SK-N-SH (cell line): ENCODE data around the gene SLC9A7. TPM values are rescaled to one million over a fixed set of nuclear protein-coding genes. Genes with fewer than 3 reads are reported as not detected.

Experiments used
- CTCF ChIA-PET: fragments of 300-600, 350-600 bp; formaldehyde crosslinking; extraction: SDS; loops from one replicate; lab custom pipeline; 2021; lab: Yijun Ruan, JAX
- POLR2A ChIA-PET: fragments of 350-600 bp; sonication (Branson Sonifier 250); formaldehyde crosslinking; extraction: SDS; loops from one replicate; lab custom pipeline; 2020; ENCODE audit warnings: antibody characterized with exemption, inconsistent platforms; lab: Yijun Ruan, JAX
- DNase-seq: peaks from one replicate; pipeline ENCODE4 v3.0.0; 2012
- H2AFZ ChIP-seq: fragments of 200-600 bp; sonication (generic); 2 replicates; pipeline ENCODE4 v1.8.1; 2016; ENCODE audit warnings: antibody characterized with exemption, mild to moderate bottlenecking, low read depth
- H3F3A ChIP-seq: fragments of 200-600 bp; sonication (generic); replicated peaks from 2 replicates; pipeline ENCODE3; 2016; ENCODE audit warnings: antibody characterized with exemption, mild to moderate bottlenecking; ENCODE audit not compliant: insufficient read depth
- H3K27ac ChIP-seq, 2 experiments: fragments of 200-500 bp in 1 of 2; fragments of 200-600 bp in 1 of 2; sonication (Bioruptor generic) in 1 of 2; sonication (generic), shearing (Covaris generic) in 1 of 2; 2 replicates each; pipeline versions ENCODE4 v1.5.1 to v1.6.1; 2014 to 2016; ENCODE audit warnings: low read depth in 2 of 2, inconsistent platforms in 1 of 2, low read length in 1 of 2, mild to moderate bottlenecking in 1 of 2, mixed read lengths in 1 of 2
- H3K27me3 ChIP-seq: fragments of 200-600 bp; sonication (generic), shearing (Covaris generic); 2 replicates; pipeline ENCODE4 v1.6.1; 2016; ENCODE audit warnings: mixed run types; ENCODE audit not compliant: insufficient read depth
- H3K36me3 ChIP-seq, 2 experiments: fragments of 200-500 bp in 1 of 2; fragments of 200-600 bp in 1 of 2; sonication (Bioruptor generic) in 1 of 2; sonication (generic) in 1 of 2; replicated peaks in 1 of 2; 2 replicates each; pipeline versions ENCODE3 to v1.5.1; 2014 to 2016; ENCODE audit warnings: low read length in 1 of 2, mild to moderate bottlenecking in 1 of 2; ENCODE audit not compliant: insufficient read depth in 2 of 2, control insufficient read depth in 1 of 2
- H3K4me1 ChIP-seq, 2 experiments: fragments of 200-500 bp in 1 of 2; fragments of 200-600 bp in 1 of 2; sonication (Bioruptor generic) in 1 of 2; sonication (generic), shearing (Covaris generic) in 1 of 2; 2 replicates each; pipeline versions ENCODE4 v1.5.1 to v1.6.1; 2014 to 2016; ENCODE audit warnings: low read depth in 1 of 2, low read length in 1 of 2, mixed run types in 1 of 2; ENCODE audit not compliant: insufficient read depth in 2 of 2, control insufficient read depth in 1 of 2
- H3K4me2 ChIP-seq: fragments of 200-600 bp; sonication (generic), shearing (Covaris generic); 2 replicates; pipeline ENCODE4 v1.6.1; 2017; ENCODE audit warnings: mixed run types
- H3K4me3 ChIP-seq, 2 experiments: fragments of 200-500 bp in 1 of 2; fragments of 200-600 bp in 1 of 2; sonication (Bioruptor generic) in 1 of 2; sonication (generic), shearing (Covaris generic) in 1 of 2; 2 replicates each; pipeline versions ENCODE4 v1.5.1 to v1.8.1; 2014 to 2016; ENCODE audit warnings: low read depth in 2 of 2, inconsistent platforms in 1 of 2, low read length in 1 of 2, mild to moderate bottlenecking in 1 of 2, mixed read lengths in 1 of 2, moderate library complexity in 1 of 2
- H3K79me2 ChIP-seq: fragments of 200-600 bp; sonication (generic); 2 replicates; pipeline ENCODE4 v1.8.1; 2017; ENCODE audit warnings: mild to moderate bottlenecking; ENCODE audit not compliant: insufficient read depth
- H3K9ac ChIP-seq: fragments of 200-600 bp; sonication (generic); 2 replicates; pipeline ENCODE4 v1.6.1; 2017; ENCODE audit warnings: mixed run types
- H3K9me2 ChIP-seq: fragments of 200-600 bp; sonication (generic); 2 replicates; pipeline ENCODE4 v1.6.1; 2017; ENCODE audit warnings: mixed run types
- H3K9me3 ChIP-seq: fragments of 200-600 bp; sonication (generic); 2 replicates; pipeline ENCODE4 v1.6.1; 2017; ENCODE audit warnings: mixed run types, mild to moderate bottlenecking, moderate library complexity
- H4K20me1 ChIP-seq: fragments of 200-600 bp; sonication (generic); 2 replicates; pipeline ENCODE4 v1.6.1; 2017; ENCODE audit warnings: mild to moderate bottlenecking, mixed run types; ENCODE audit not compliant: insufficient read depth
- CHD2 ChIP-seq: fragments of 150-350 bp; IDR thresholded peaks from 2 replicates; pipeline ENCODE4 v1.6.1; 2018; ENCODE audit warnings: low read length; ENCODE audit not compliant: partially characterized antibody
- FOXJ3 ChIP-seq: sonication (generic); formaldehyde crosslinking; IDR thresholded peaks from 2 replicates; pipeline ENCODE4 v1.5.1; 2020; ENCODE audit warnings: mild to moderate bottlenecking, missing genetic modification reagents
- FOXM1 ChIP-seq: IDR thresholded peaks from 2 replicates; pipeline ENCODE4 v1.4.0; 2012; ENCODE audit warnings: low read depth, mild to moderate bottlenecking
- GATA2 ChIP-seq: sonication (generic); formaldehyde crosslinking; IDR thresholded peaks from 2 replicates; pipeline ENCODE4 v1.5.0; 2020; ENCODE audit warnings: mild to moderate bottlenecking, missing genetic modification reagents
- JUND ChIP-seq: IDR thresholded peaks from 2 replicates; pipeline ENCODE4 v1.4.0; 2012
- RAD21 ChIP-seq: IDR thresholded peaks from 2 replicates; pipeline ENCODE4 v1.6.1; 2012; ENCODE audit warnings: mild to moderate bottlenecking, low read length
- REST ChIP-seq: IDR thresholded peaks from 2 replicates; pipeline ENCODE4 v1.6.1; 2012; ENCODE audit warnings: mild to moderate bottlenecking, low read depth, low read length, moderate library complexity
- RFX5 ChIP-seq: IDR thresholded peaks from 2 replicates; pipeline ENCODE4 v1.6.1; 2012; ENCODE audit warnings: mild to moderate bottlenecking, improper control_type of control experiment, low read length
- SMC3 ChIP-seq: IDR thresholded peaks from 2 replicates; pipeline ENCODE4 v1.6.1; 2012; ENCODE audit warnings: low read depth, low read length, improper control_type of control experiment
- TEAD4 ChIP-seq: IDR thresholded peaks from 2 replicates; pipeline ENCODE4 v1.4.0; 2012; ENCODE audit warnings: mild to moderate bottlenecking, borderline replicate concordance; ENCODE audit not compliant: insufficient read depth
- WGBS: methylation state at CpG from one replicate; pipeline ENCODE4 v1.1.6; 2017; ENCODE audit warnings: low lambda C conversion rate; 5-methylcytosine and 5-hydroxymethylcytosine counted together
- polyA plus RNA-seq, 3 experiments: library from polyadenylated mRNA; depleted of rRNA; stranded (reverse); fragments of >200 nt; gene quantifications; 2 replicates each; pipeline ENCODE4 v1.2.3, GENCODE V29; 2012
- TF ChIP-seq, protein P1 (sequence below): fragments of 150-350 bp; IDR thresholded peaks from 2 replicates; pipeline ENCODE4 v1.6.1; 2016; ENCODE audit warnings: mild to moderate bottlenecking, low read depth, low read length

Gene SLC9A7
- polyA plus RNA-seq, 1 of the 3 experiments (the other 2 are of a cell fraction): 10.5 TPM

DNA sequence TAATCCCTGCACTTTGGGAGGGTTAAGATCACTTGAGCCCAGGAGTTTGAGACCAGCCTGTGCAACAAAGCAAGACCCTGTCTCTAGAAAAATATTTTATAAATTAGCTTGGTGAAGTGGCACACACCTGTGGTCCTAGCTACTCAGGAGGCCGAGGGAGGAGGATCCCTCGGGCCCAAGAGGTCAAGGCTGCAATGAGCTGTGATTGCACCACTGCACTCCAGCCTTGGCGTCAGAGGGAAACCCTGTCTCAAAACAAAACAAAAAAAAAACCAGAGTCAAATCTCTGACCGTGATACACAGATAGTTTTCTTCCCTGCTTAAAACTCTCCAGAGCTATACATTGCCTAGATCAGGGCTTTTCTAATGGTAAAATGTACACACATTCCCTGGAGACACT lies 131.9 kb downstream of the SLC9A7 start (continued):
- TF ChIP-seq, protein P1, sequence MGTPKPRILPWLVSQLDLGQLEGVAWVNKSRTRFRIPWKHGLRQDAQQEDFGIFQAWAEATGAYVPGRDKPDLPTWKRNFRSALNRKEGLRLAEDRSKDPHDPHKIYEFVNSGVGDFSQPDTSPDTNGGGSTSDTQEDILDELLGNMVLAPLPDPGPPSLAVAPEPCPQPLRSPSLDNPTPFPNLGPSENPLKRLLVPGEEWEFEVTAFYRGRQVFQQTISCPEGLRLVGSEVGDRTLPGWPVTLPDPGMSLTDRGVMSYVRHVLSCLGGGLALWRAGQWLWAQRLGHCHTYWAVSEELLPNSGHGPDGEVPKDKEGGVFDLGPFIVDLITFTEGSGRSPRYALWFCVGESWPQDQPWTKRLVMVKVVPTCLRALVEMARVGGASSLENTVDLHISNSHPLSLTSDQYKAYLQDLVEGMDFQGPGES: no peak
- no peak for TF ChIP-seq RAD21
- TF ChIP-seq, all 33 proteins: peak for 0

DNA sequence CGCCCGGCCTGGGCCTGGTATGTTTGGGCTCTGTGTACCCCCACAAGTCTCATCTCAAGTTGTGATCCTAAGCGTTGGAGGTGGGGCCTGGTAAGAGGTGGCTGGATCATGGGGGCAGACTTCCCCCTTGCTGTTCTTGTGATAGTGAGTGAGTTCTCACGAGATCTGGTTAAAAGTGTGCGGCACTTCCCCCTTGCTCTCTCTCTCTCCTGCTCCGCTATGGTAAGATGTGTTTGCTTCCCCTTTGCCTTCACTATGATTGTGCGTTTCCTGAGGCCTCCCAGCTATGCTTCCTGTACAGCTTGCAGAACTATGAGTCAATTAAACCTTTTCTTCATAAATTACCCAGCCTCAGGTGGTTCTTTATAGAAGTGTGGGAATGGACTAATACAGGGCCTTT lies 132.4 kb downstream of the SLC9A7 start:
- no peaks in the 10 kb centered on the region for H3K79me2 ChIP-seq
- no peak overlapping the region for H2AFZ ChIP-seq
- no peaks in the 10 kb centered on the region; the same call in 1 of the 2 replicates for H3K27me3 ChIP-seq
- no peaks in the 10 kb centered on the region for H4K20me1 ChIP-seq
- no peaks in the 10 kb centered on the region for H3K9me3 ChIP-seq
- no peak overlapping the region for H3K4me2 ChIP-seq
- H3K9ac ChIP-seq: no peak overlapping the region
- no peak for DNase-seq
- H3K4me1 ChIP-seq: no peaks in the 10 kb centered on the region
- no peaks in the 10 kb centered on the region for H3K36me3 ChIP-seq
- TF ChIP-seq JUND (no peak), RFX5 (no peak), FOXM1 (no peak), SMC3 (no peak), CHD2 (no peak), TEAD4 (no peak), REST (no peak), FOXJ3 (CRISPR knock-in tag) (no peak), GATA2 (CRISPR knock-in tag) (no peak)
- TF ChIP-seq, protein P1: no peak
- no peaks in the 10 kb centered on the region for H3K9me2 ChIP-seq
- H3K4me3 ChIP-seq: no peak overlapping the region
- POLR2A ChIA-PET: no interaction called here
- 53% methylated on average over 7 of the region's 7 CpGs for WGBS
- CTCF ChIA-PET: no interaction called here
- no peaks in the 10 kb centered on the region for H3F3A ChIP-seq
- H3K27ac ChIP-seq: no peak overlapping the region
